Mesothelial cell of epicardium (in vitro differentiated cells): ENCODE measurements around the gene ST3GAL3. TPM values are rescaled to one million over a fixed set of nuclear protein-coding genes. Genes with fewer than 3 reads are reported as not detected.

Experiments
- DNase-seq, 2 experiments: peaks; one replicate each; pipeline ENCODE4 v3.0.0; 2021; ENCODE audit warnings: low spot score in 2 of 2; ENCODE audit not compliant: unreplicated experiment in 2 of 2
- H3K27ac Mint-ChIP-seq: 2 replicates; pipeline ENCODE4 v1.8.0; 2021; ENCODE audit warnings: mixed read lengths
- H3K27me3 Mint-ChIP-seq: 2 replicates; pipeline ENCODE4 v1.8.0; 2021; ENCODE audit warnings: low read depth, mixed read lengths
- H3K36me3 Mint-ChIP-seq: 2 replicates; pipeline ENCODE4 v1.8.0; 2021; ENCODE audit warnings: mixed read lengths
- H3K4me1 Mint-ChIP-seq: 2 replicates; pipeline ENCODE4 v1.8.0; 2021; ENCODE audit warnings: mixed read lengths
- H3K4me3 Mint-ChIP-seq: 2 replicates; pipeline ENCODE4 v1.8.0; 2021; ENCODE audit warnings: mild to moderate bottlenecking, moderate library complexity, mixed read lengths
- H3K9me3 Mint-ChIP-seq: 2 replicates; pipeline ENCODE4 v1.8.0; 2021; ENCODE audit warnings: mixed read lengths
- total RNA-seq: library from RNA; stranded (reverse); gene quantifications from 3 replicates; pipeline ENCODE4 v1.2.1, GENCODE V29; 2021
- TF ChIP-seq, protein P1 (sequence below): fragments of 200-600 bp; sonication (generic); IDR thresholded peaks from one replicate; pipeline ENCODE4 v1.5.0; 2021; ENCODE audit warnings: antibody characterized with exemption; ENCODE audit not compliant: unreplicated experiment

ST3GAL3 gene
- total RNA-seq, 1 donor from 2014 or later = 31.0 TPM

DNA sequence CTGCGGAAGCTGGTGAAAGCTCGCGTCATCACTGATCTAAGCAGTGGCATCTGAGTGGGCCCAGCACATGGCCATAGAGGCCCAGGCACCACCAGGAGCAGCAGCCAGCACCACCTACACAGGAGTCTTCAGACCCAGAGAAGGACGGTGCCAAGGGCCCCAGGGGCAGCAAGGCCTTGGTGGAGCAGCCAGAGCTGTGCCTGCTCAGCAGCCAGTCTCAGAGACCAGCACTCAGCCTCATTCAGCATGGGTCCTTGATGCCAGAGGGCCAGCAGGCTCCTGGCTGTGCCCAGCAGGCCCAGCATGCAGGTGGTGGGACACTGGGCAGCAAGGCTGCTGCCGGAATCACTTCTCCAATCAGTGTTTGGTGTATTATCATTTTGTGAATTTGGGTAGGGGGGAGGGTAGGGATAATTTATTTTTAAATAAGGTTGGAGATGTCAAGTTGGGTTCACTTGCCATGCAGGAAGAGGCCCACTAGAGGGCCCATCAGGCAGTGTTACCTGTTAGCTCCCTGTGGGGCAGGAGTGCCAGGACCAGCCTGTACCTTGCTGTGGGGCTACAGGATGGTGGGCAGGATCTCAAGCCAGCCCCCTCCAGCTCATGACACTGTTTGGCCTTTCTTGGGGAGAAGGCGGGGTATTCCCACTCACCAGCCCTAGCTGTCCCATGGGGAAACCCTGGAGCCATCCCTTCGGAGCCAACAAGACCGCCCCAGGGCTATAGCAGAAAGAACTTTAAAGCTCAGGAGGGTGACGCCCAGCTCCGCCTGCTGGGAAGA is 223.0 kb downstream of the ST3GAL3 start:
- peaks cover 18% of the 10 kb centered on the region for H3K36me3 Mint-ChIP-seq
- peaks cover 14% of the 10 kb centered on the region for H3K4me1 Mint-ChIP-seq
- no peak overlapping the region for H3K27ac Mint-ChIP-seq
- no peaks in the 10 kb centered on the region for H3K9me3 Mint-ChIP-seq
- DNase-seq = no peak
- peaks cover 27% of the 10 kb centered on the region for H3K27me3 Mint-ChIP-seq
- H3K4me3 Mint-ChIP-seq = no peak overlapping the region
- TF ChIP-seq, protein P1, sequence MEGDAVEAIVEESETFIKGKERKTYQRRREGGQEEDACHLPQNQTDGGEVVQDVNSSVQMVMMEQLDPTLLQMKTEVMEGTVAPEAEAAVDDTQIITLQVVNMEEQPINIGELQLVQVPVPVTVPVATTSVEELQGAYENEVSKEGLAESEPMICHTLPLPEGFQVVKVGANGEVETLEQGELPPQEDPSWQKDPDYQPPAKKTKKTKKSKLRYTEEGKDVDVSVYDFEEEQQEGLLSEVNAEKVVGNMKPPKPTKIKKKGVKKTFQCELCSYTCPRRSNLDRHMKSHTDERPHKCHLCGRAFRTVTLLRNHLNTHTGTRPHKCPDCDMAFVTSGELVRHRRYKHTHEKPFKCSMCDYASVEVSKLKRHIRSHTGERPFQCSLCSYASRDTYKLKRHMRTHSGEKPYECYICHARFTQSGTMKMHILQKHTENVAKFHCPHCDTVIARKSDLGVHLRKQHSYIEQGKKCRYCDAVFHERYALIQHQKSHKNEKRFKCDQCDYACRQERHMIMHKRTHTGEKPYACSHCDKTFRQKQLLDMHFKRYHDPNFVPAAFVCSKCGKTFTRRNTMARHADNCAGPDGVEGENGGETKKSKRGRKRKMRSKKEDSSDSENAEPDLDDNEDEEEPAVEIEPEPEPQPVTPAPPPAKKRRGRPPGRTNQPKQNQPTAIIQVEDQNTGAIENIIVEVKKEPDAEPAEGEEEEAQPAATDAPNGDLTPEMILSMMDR = peak; percentile 51

DNA sequence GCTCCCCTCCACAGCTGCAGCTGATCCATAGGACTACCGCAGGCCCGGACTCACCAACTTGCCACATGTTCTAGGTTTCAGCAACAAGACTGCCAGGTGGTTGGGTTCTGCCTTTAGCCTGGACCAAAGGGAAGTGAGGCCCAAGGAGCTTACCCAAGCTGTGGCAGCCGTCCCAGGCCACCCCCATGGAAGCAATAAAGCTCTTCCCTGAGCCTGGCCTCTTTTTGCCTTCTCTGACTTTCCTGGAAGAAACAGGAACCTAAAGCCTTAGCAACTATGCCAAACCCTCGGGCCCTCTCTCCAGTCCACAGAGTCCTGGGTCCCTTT is 223.6 kb downstream of the ST3GAL3 start:
- no peak for DNase-seq
- Mint-ChIP-seq H3K27me3 (peaks cover 30% of the 10 kb centered on the region), H3K27ac (no peak overlapping the region), H3K4me3 (no peak overlapping the region), H3K9me3 (no peaks in the 10 kb centered on the region), H3K36me3 (peaks cover 13% of the 10 kb centered on the region), H3K4me1 (peaks cover 14% of the 10 kb centered on the region)
- TF ChIP-seq, protein P1 = no peak

DNA sequence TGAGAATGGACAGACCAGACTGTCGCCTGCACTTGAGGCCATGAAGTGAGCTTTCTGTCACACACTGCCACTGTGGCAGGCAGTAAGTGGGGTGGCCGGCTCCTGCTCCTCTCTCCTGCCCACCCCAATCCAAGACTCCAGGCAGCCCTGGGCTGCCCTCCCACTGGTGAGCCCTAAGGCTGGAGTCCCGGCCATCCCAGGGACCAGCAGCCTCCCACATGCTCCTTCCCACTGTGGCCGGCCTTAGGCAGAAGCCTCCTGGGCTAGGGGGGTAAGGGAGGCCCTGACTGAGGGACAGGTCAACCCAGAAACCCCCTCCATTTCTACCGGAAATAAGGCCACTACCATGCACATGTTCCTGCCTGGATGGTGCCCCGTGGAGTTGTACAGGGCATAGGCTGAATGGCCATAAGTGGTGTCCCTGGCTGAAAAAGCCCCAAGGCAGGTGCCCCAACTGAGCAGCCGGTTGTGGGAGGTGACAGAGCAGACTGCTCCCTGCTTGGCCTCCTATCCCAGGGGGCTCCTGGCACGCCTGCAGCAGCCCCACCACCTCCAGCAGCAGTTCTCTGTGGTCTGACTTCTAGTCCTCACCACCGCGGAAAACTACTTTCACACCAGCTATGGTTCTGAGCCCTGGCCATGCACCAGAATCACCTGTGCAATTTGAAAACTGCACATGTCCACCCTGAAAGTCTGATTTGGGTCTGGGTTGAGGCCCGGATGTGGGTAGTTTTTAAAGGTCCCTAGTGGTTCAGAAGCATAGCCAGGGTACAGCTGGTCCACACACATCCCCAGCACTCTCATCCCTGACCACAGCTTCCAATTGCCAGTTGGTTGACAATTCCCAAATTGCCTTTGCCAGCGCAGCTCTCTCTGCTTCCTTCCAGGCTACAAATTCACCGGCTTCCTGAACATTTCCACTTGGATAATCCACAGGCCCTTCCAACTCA is 224.7 kb downstream of the ST3GAL3 start:
- DNase-seq = no peak
- H3K36me3 Mint-ChIP-seq = peaks cover 6% of the 10 kb centered on the region
- TF ChIP-seq, protein P1 = no peak
- H3K27me3 Mint-ChIP-seq = peaks cover 35% of the 10 kb centered on the region
- H3K4me3 Mint-ChIP-seq = no peak overlapping the region
- no peak overlapping the region for H3K27ac Mint-ChIP-seq
- peaks cover 14% of the 10 kb centered on the region for H3K4me1 Mint-ChIP-seq
- no peaks in the 10 kb centered on the region for H3K9me3 Mint-ChIP-seq

DNA sequence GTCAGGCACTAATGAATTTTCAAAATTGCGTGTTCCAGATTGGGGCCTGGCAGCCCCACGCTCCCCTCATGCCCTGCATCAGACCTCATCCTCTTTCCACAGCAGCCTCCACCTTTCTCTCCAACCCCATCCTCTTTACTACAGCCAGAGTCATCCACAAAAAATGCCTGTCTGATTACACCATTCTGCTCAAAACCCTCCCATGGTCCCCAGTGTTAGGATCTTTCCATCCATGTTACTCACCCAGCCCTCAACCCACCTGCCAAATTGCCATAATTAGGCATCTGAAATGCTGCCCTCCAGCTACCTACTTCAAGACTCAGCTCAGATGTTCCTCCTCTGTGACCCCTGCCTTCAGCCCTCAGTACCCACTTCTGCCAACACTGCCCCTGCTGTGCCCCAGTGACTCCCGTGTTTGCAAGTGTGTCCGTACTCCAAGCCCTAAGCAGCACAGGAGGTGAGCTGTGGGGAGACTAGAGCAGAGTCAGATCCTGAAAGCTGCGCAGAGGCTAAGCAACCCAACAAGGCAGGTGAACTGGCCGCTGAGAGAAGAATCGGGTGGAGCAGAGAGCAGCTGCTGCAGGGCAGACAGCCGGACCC is 225.6 kb downstream of the ST3GAL3 start:
- TF ChIP-seq, protein P1 = no peak
- Mint-ChIP-seq H3K27ac (no peak overlapping the region), H3K9me3 (no peaks in the 10 kb centered on the region), H3K27me3 (peaks cover 43% of the 10 kb centered on the region), H3K4me3 (peak overlapping the region; percentile 65), H3K4me1 (peaks cover 14% of the 10 kb centered on the region), H3K36me3 (peaks cover 6% of the 10 kb centered on the region)
- no peak for DNase-seq

DNA sequence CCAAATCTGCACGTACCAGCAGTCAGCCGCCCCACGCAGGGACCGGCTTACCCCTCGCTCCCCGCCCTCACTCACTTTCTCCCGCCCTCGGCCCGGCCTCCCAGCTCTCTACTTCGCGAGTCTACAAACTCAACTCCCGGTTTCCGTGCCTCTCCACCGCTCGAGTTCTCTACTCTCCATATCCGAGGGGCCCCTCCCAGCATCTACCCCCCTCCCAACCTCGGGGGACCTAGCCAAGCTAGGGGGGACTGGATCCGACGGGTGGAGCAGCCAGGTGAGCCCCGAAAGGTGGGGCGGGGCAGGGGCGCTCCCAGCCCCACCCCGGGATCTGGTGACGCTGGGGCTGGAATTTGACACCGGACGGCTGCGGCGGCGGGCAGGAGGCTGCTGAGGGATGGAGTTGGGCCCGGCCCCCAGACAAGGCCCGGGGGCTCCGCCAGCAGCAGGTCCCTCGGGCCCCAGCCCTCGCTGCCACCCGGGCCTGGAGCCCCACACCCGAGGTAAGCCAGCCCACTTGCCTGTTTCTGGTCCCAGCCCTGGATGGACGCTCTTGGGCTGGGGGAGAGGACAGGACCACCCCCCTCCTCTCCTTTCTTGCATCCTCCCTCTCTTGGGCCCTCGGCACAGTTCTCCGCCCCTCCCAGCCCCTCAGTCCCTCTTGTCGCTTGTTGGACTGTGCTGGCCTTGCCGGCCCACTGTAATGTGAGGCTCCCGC is 226.2 kb downstream of the ST3GAL3 start, which contains the start of gene ARTN:
TSS of gene ARTN (plus strand) at position 416 of the 715 bp plus-strand sequence. CDS start 1,856 bp downstream, outside the sequence.
- TF ChIP-seq, protein P1 = no peak
- peak in 1 of 2 experiments; percentile 59 for DNase-seq
- peaks cover 50% of the 10 kb centered on the region for H3K27me3 Mint-ChIP-seq

More for the DNA sequence above, 226.2 kb downstream of the ST3GAL3 start, which contains the start of gene ARTN:
- Mint-ChIP-seq H3K4me3 (peak within 1 kb of the TSS; percentile 65), H3K9me3 (no peaks in the 10 kb centered on the region), H3K27ac (no peak within 1 kb of the TSS), H3K36me3 (peaks cover 6% of the 10 kb centered on the region), H3K4me1 (peaks cover 14% of the 10 kb centered on the region)
